ENCODE data around the gene ACTL6B. TPM values are rescaled to one million over a fixed set of nuclear protein-coding genes. Genes with fewer than 3 reads are reported as not detected.
A peak's percentile ranks its signal among the peaks of the same experiment; 100 is the strongest.

ACTL6B gene
- total and polyA plus RNA-seq, 4 experiments from 2014 or later: not detected

- Mint-ChIP-seq H3K36me3 (no peaks in the 10 kb centered on the region), H3K9me3 (no peaks in the 10 kb centered on the region), H3K4me1 (peaks cover 15 to 41% (median 28%) of the 10 kb centered on the region in 4 donors), H3K27ac (peak overlapping the region in 4 of 7 donors; percentile 48 to 72 (median 68)), H3K27me3 (no peaks in the 10 kb centered on the region), H3K4me3 (peak overlapping the region in 1 of 8 donors; percentile 31)
- DNase-seq: no peak
- no peaks in the 10 kb centered on the region for H3K36me3 ChIP-seq (ENCODE audit: insufficient read depth, low read length)
- no peaks in the 10 kb centered on the region for H3K27me3 ChIP-seq (ENCODE audit: insufficient read depth, low read length)
- intact Hi-C loops (cut with micrococcal nuclease): no loop called here
- peak overlapping the region in 1 of 2 donors; percentile 67 for H3K4me3 ChIP-seq (ENCODE audit: low read length in 2 of 2)
- ChIA-PET CTCF (ENCODE audit: partially characterized antibody) (interaction anchor here (1.0 to 2.6 kb wide), 3 partner anchors 62 to 79 kb away, joined by 3 to 10 read pairs (median 9); partner anchors contain the start of gene POP7), POLR2A (ENCODE audit: partially characterized antibody) (interaction anchor here (0.7 to 5.4 kb wide), 14 partner anchors 8 to 198 kb away, joined by 3 to 64 read pairs (median 4); partner anchors contain the start of genes FBXO24, GIGYF1, LRCH4 and MEPCE)
- H3K4me1 ChIP-seq (ENCODE audit: insufficient read depth, low read length): peaks cover 24% of the 10 kb centered on the region
- H3K9me3 ChIP-seq (ENCODE audit: control insufficient read depth in 1 of 2, low read length in 2 of 2): no peaks in the 10 kb centered on the region
- H3K27ac ChIP-seq (ENCODE audit: low read depth, low read length): peak overlapping the region; percentile 63
These were observed 29.1 kb downstream of the ACTL6B start for GRCh38 chr7:100627238-100627549.

GRCh38 chr7:100626530-100627237 lies 29.6 kb downstream of the ACTL6B start:
- Mint-ChIP-seq H3K4me3 (peak overlapping the region; percentile 61 to 83 (median 76)), H3K9me3 (no peaks in the 10 kb centered on the region), H3K36me3 (peaks cover 1 to 2% of the 10 kb centered on the region in 2 donors), H3K27me3 (no peaks in the 10 kb centered on the region), H3K27ac (peak overlapping the region; percentile 45 to 94 (median 83)), H3K4me1 (peaks cover 15 to 41% (median 28%) of the 10 kb centered on the region in 4 donors)
- POLR2A ChIA-PET (ENCODE audit: partially characterized antibody): interaction anchor here (0.6 to 5.4 kb wide), 18 partner anchors 8 to 197 kb away, joined by 3 to 64 read pairs (median 4); partner anchors contain the start of genes FBXO24, GIGYF1, LRCH4 and MEPCE
- Histone ChIP-seq H3K27me3 (ENCODE audit: insufficient read depth, low read length) (no peaks in the 10 kb centered on the region), H3K36me3 (ENCODE audit: insufficient read depth, low read length) (no peaks in the 10 kb centered on the region), H3K9me3 (ENCODE audit: control insufficient read depth in 1 of 2, low read length in 2 of 2) (no peaks in the 10 kb centered on the region), H3K4me1 (ENCODE audit: insufficient read depth, low read length) (peaks cover 24% of the 10 kb centered on the region), H3K4me3 (ENCODE audit: low read length in 2 of 2) (peak overlapping the region; percentile 36 to 67), H3K27ac (ENCODE audit: low read depth, low read length) (peak overlapping the region; percentile 63)
- intact Hi-C loops (cut with micrococcal nuclease): loop anchor here (1.0 kb wide), 4 partner anchors 14 to 47 kb away; partner anchors contain the start of genes FBXO24, GNB2, LRCH4 and MOSPD3
- CTCF ChIA-PET (ENCODE audit: partially characterized antibody): interaction anchor here (0.6 to 2.6 kb wide), 10 partner anchors 8 to 79 kb away, joined by 3 to 10 read pairs (median 3); partner anchors contain the start of genes FBXO24, MOSPD3 and POP7
- peak; percentile 79 to 91 (median 82) for DNase-seq

GRCh38 chr7:100626055-100626454 lies 30.2 kb downstream of the ACTL6B start:
- Mint-ChIP-seq H3K27ac (peak overlapping the region in 6 of 7 donors; percentile 45 to 89 (median 81)), H3K4me1 (peaks cover 15 to 41% (median 28%) of the 10 kb centered on the region in 4 donors), H3K36me3 (peaks cover 2 to 6% of the 10 kb centered on the region in 2 donors), H3K27me3 (no peaks in the 10 kb centered on the region), H3K9me3 (no peaks in the 10 kb centered on the region), H3K4me3 (peak overlapping the region; percentile 61 to 83 (median 76))
- Histone ChIP-seq H3K36me3 (ENCODE audit: insufficient read depth, low read length) (no peaks in the 10 kb centered on the region), H3K27me3 (ENCODE audit: insufficient read depth, low read length) (no peaks in the 10 kb centered on the region), H3K27ac (ENCODE audit: low read depth, low read length) (peak overlapping the region; percentile 63), H3K4me3 (ENCODE audit: low read length in 2 of 2) (peak overlapping the region; percentile 36 to 67), H3K9me3 (ENCODE audit: control insufficient read depth in 1 of 2, low read length in 2 of 2) (no peaks in the 10 kb centered on the region), H3K4me1 (ENCODE audit: insufficient read depth, low read length) (peaks cover 24% of the 10 kb centered on the region)
- POLR2A ChIA-PET (ENCODE audit: partially characterized antibody): interaction anchor here (0.6 to 5.4 kb wide), 17 partner anchors 9 to 197 kb away, joined by 3 to 64 read pairs (median 4); partner anchors contain the start of genes FBXO24, GIGYF1, LRCH4 and MEPCE
- intact Hi-C loops (cut with micrococcal nuclease): loop anchor here (1.0 kb wide), 4 partner anchors 14 to 47 kb away; partner anchors contain the start of genes FBXO24, GNB2, LRCH4 and MOSPD3
- CTCF ChIA-PET (ENCODE audit: partially characterized antibody): interaction anchor here (0.6 to 2.6 kb wide), 12 partner anchors 8 to 80 kb away, joined by 3 to 10 read pairs (median 3); partner anchors contain the start of genes FBXO24, MOSPD3 and POP7
- no peak for DNase-seq

- Mint-ChIP-seq H3K4me1 (peaks cover 12 to 28% (median 21%) of the 10 kb centered on the region in 4 donors), H3K9me3 (no peaks in the 10 kb centered on the region), H3K36me3 (peaks cover 2 to 6% of the 10 kb centered on the region in 2 donors), H3K4me3 (peak overlapping the region in 3 of 8 donors; percentile 9 to 45 (median 36)), H3K27me3 (no peaks in the 10 kb centered on the region), H3K27ac (peak overlapping the region in 3 of 7 donors; percentile 6 to 31 (median 7))
- ChIA-PET POLR2A (ENCODE audit: partially characterized antibody) (interaction anchor here (1.0 to 5.4 kb wide), 5 partner anchors 11 to 39 kb away, joined by 3 to 64 read pairs (median 4); partner anchors contain the start of genes FBXO24, LRCH4 and MOSPD3), CTCF (ENCODE audit: partially characterized antibody) (interaction anchor here (1.1 to 1.8 kb wide), 2 partner anchors 11 to 17 kb away, joined by 3 to 4 read pairs; partner anchors contain the start of gene MOSPD3)
- H3K4me3 ChIP-seq (ENCODE audit: low read length in 2 of 2): no peak overlapping the region
- peaks cover 24% of the 10 kb centered on the region for H3K4me1 ChIP-seq (ENCODE audit: insufficient read depth, low read length)
- no peaks in the 10 kb centered on the region for H3K9me3 ChIP-seq (ENCODE audit: control insufficient read depth in 1 of 2, low read length in 2 of 2)
- no peak overlapping the region for H3K27ac ChIP-seq (ENCODE audit: low read depth, low read length)
- DNase-seq: no peak
- H3K36me3 ChIP-seq (ENCODE audit: insufficient read depth, low read length): no peaks in the 10 kb centered on the region
- intact Hi-C loops (cut with micrococcal nuclease): no loop called here
- no peaks in the 10 kb centered on the region for H3K27me3 ChIP-seq (ENCODE audit: insufficient read depth, low read length)
These were observed 32.1 kb downstream of the ACTL6B start for GRCh38 chr7:100623951-100624824.

- Histone ChIP-seq H3K4me1 (ENCODE audit: insufficient read depth, low read length) (peaks cover 15% of the 10 kb centered on the region), H3K36me3 (ENCODE audit: insufficient read depth, low read length) (no peaks in the 10 kb centered on the region), H3K27ac (ENCODE audit: low read depth, low read length) (no peak overlapping the region), H3K27me3 (ENCODE audit: insufficient read depth, low read length) (no peaks in the 10 kb centered on the region), H3K4me3 (ENCODE audit: low read length in 2 of 2) (no peak overlapping the region), H3K9me3 (ENCODE audit: control insufficient read depth in 1 of 2, low read length in 2 of 2) (no peaks in the 10 kb centered on the region)
- Mint-ChIP-seq H3K36me3 (peaks cover 2 to 6% of the 10 kb centered on the region in 2 donors), H3K27me3 (no peaks in the 10 kb centered on the region), H3K4me3 (no peak overlapping the region), H3K4me1 (peaks cover 12 to 20% (median 13%) of the 10 kb centered on the region in 4 donors), H3K27ac (peak overlapping the region in 1 of 7 donors; percentile 27), H3K9me3 (no peaks in the 10 kb centered on the region)
- POLR2A ChIA-PET (ENCODE audit: partially characterized antibody): interaction anchor here (1.1 to 1.9 kb wide), 2 partner anchors 9 to 18 kb away, joined by 3 to 6 read pairs; partner anchors contain the start of gene MOSPD3
- no peak for DNase-seq
- intact Hi-C loops (cut with micrococcal nuclease): no loop called here
- CTCF ChIA-PET (ENCODE audit: partially characterized antibody): interaction anchor here (0.8 kb wide), 1 partner anchor 84 kb away, joined by 3 read pairs; the partner anchor contains the start of gene POP7
These were observed 34.7 kb downstream of the ACTL6B start for GRCh38 chr7:100621554-100621953.

- Mint-ChIP-seq H3K4me1 (peaks cover 6 to 16% (median 7%) of the 10 kb centered on the region in 4 donors), H3K27me3 (no peaks in the 10 kb centered on the region), H3K4me3 (no peak overlapping the region), H3K9me3 (no peaks in the 10 kb centered on the region), H3K36me3 (peaks cover 4 to 6% of the 10 kb centered on the region in 2 donors), H3K27ac (no peak overlapping the region)
- Histone ChIP-seq H3K4me3 (ENCODE audit: low read length in 2 of 2) (no peak overlapping the region), H3K4me1 (ENCODE audit: insufficient read depth, low read length) (peaks cover 7% of the 10 kb centered on the region), H3K9me3 (ENCODE audit: control insufficient read depth in 1 of 2, low read length in 2 of 2) (no peaks in the 10 kb centered on the region), H3K36me3 (ENCODE audit: insufficient read depth, low read length) (no peaks in the 10 kb centered on the region), H3K27me3 (ENCODE audit: insufficient read depth, low read length) (no peaks in the 10 kb centered on the region), H3K27ac (ENCODE audit: low read depth, low read length) (no peak overlapping the region)
- intact Hi-C loops (cut with micrococcal nuclease): no loop called here
- ChIA-PET POLR2A (ENCODE audit: partially characterized antibody) (interaction anchor here (1.9 kb wide), 1 partner anchor 8 kb away, joined by 6 read pairs; the partner anchor contains the start of gene MOSPD3), CTCF (ENCODE audit: partially characterized antibody) (no interaction called here)
- DNase-seq: no peak
These were observed 35.4 kb downstream of the ACTL6B start for GRCh38 chr7:100620804-100621203.
